ENCODE results near the gene VPS50.
A peak's percentile ranks its signal among the peaks of the same experiment; 100 is the strongest.
"Not testable (repeated sequence)": the region's sequence is repeated elsewhere in the genome, so short reads cannot be mapped to it uniquely, and the experiment has no call there.

VPS50 gene

DNA sequence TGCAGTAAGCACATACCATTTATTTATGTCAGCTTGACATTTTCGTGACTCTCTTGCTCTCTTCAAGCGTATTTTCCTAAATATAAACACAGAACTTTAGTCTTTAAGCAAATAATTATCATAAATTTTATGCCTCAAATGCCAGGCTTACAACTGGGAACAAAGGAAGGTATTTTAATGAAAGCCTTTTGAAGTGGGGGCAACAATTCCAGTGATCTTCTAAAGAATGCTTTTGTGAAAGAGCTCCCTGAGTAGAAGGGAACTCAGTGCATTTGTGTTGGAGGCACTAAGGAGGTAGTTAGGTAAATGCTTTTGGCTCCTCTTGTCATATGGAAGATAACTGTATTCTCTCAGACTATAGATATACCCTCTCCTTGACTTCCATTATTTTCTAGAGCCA lies 104.9 kb downstream of the VPS50 start:
- DNase-seq (ENCODE audit: low spot score) = no peak

DNA sequence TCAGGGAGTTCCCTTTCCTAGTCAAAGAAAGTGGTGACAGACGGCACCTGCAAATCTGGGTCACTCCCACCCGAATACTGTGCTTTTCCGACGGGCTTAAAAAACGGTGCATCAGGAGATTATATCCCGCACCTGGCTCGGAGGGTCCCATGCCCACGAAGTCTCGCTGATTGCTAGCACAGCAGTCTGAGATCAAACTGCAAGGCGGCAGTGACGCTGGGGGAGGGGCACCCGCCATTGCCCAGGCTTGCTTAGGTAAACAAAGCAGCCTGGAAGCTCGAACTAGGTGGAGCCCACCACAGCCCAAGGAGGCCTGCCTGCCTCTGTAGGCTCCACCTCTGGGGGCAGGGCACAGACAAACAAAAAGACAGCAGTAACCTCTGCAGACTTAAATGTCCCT lies 110.0 kb downstream of the VPS50 start:
- not testable (repeated sequence) for DNase-seq (ENCODE audit: low spot score)

DNA sequence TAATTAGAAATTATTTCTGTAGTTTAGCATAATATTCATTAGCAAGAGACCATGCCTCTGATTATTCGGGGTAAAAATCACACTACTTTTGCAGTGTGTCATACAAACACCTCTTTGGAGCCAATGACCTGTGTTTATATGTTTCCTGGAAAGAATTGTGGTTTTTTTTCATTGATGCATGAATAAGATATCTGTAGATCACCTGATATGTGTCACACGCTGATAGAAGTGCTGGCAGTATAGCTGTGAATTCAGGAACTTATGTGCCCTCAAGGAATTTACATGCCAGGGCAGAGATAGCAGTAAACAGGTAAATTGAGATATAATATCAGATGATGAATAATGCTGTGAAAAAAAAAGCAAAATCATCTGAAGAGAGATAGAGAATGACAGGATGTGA lies 118.2 kb downstream of the VPS50 start:
- DNase-seq (ENCODE audit: low spot score) = no peak

DNA sequence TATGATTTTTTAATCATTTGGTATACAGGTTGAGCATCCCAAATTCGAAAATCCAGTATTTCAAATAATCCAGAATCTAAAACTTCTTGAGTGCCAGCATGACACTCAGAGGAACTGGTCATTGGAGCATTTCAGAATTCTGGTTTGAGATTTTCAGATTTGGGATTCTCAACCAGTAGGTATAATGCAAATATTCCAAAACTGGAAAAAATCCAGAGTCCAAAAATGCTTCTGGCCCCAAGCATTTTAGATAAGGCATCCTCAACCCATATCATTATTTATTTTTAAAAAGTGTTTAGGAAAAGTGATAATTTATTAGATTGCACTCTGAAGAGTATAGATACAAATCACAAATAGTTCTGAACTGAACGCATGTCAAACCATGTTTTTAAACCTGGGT lies 120.7 kb downstream of the VPS50 start:
- DNase-seq (ENCODE audit: low spot score) = no peak

DNA sequence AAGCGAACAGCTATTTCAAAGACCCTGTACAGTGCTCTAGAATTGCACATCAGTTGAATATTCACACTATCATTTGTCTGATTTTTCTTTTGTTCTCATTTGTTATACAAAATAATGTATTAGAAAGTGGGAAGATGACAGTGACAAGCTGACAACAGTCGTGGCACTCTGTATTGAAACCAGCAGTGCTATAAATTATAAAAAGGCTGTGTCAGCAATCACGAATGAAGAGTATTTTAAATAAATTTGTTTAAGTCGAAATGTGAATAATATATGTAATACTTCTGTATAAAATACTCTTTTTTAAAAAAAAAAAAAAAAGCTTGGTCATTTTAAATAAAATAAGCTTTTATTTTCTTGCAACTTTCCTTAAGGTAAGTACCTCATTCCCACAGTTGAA lies 122.6 kb downstream of the VPS50 start:
- DNase-seq (ENCODE audit: low spot score) = no peak

DNA sequence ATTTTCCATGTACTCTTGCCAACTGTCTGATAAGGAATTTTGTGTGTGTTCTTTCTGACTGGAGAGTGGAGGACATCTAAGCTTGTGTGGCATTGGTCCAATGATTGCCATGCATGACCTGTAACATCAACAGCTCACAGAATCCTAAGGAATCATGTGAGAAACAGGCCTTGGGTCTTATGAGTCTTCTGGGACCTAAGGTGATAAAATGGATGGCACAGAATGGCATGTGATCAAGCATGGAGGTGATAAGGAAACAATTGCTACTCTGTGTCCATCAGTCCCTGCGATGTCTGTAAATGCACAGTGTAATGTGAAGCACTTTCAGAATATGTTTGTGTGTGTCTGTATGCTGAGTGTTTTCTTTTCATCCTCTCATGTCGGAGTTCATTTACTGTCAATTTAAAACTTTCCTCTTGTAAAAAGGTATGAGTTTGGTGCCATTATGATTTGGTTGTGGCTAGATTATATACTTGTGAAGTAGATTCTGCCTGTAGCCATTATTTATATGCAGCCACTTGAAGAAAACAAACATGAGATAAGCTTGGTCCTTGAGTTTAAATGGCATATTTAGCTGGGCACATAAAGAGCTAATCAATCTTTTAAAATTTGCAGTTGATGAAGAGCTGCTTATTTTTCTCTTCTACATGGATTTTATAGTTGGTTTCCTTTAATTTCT lies 127.5 kb downstream of the VPS50 start:
- DNase-seq (ENCODE audit: low spot score) = no peak

DNA sequence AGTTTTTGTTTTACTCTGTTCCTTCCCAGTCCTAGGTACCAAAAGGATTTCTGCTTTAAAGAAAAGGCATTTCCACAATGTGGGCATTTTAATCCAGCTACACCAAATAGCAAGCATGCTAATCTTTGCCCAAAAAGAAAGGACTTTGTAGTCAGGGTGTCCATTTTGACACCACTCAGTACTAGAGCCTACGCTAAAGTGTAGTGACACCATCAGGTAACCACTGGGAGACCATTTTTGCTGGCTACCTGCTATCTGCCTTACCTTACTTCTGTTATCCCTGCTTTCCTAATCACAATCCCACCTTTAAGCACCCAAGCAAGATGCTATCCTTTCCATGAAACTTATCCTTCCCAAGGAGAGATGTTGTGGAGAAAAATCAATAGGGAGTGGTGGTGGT lies 129.7 kb downstream of the VPS50 start:
- no peak for DNase-seq (ENCODE audit: low spot score)

DNA sequence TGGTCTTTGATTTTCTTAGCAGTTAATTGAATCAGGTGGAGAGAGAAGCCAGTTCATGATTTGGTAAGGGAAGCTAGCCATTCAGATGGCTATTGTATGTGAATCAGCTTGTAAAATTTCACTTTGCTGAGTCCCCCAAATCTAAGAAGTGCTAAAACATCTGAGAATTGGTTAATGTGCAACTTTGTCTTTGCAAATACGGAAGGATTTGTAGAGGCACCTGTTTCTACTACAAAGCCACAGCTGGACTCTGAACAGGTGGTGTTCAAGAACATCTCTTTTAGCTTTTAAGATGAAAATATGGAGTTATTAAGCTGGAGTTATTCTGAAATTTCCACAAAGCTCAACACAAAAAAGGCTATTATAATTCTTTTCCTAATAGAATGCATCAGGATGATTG lies 132.6 kb downstream of the VPS50 start:
- no peak for DNase-seq (ENCODE audit: low spot score)

DNA sequence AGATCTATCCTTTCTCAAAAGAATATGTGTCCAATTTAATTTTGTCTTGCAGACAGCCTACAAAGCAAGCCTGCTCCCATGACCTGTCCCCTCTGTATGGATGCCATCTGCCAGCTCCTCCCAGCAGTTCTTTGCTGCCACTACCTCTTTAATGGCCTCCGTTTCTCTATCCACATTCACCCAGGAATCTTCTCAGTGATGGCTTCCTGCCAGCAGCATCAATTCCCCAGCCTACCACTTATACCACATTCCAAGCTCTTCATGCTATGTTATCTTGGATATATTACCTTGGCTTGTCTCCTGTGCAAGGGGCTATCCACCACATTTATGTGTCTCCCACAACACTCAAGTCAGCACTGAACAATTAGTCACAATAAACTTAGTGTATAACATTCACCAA lies 133.2 kb downstream of the VPS50 start:
- DNase-seq (ENCODE audit: low spot score) = no peak

DNA sequence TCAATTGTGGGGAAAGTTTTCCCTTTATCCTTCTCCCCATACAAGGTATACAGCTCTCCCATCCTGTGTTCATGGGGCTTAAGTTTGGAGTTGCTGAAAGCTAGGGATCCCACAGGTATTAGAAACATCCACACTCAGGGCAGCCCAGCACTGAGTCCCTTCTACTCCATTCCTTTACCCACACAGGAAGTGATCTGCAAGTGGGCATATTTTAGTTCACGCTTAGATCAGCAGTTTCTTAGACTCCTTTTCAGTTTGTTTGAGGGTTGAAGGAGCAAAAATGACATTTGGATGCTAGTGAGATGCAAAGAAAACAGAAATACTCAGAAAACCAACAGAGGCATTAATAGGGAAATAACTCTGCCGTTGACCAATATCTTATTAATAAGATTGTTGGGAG lies 134.7 kb downstream of the VPS50 start:
- no peak for DNase-seq (ENCODE audit: low spot score)

DNA sequence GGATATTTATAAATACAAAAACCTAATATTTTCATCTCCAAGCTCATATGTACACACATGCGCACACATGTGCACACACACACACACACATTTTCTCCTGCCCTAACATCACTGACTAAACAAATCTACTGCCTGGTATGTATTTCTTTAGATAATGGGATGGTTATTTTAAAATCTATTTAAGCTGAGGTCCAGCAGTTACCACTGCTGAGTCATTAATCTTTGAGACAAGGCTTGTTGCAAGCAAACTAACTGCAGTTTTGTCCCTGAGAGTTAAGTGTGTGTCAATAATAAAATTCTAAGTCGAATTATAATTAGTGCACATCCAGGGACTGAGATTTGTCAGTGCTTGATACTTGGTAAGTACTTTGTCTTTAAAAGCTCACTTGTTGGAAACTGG lies 135.1 kb downstream of the VPS50 start:
- no peak for DNase-seq (ENCODE audit: low spot score)

DNA sequence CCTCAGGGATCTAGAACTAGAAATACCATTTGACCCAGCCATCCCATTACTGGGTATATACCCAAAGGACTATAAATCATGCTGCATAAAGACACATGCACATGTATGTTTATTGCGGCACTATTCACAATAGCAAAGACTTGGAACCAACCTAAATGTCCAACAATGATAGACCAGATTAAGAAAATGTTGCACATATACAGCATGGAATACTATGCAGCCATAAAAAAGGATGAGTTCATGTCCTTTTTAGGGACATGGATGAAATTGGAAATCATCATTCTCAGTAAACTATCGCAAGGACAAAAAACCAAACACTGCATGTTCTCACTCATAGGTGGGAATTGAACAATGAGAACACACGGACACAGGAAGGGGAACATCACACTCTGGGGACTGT lies 138.8 kb downstream of the VPS50 start:
- not testable (repeated sequence) for DNase-seq (ENCODE audit: low spot score)

DNA sequence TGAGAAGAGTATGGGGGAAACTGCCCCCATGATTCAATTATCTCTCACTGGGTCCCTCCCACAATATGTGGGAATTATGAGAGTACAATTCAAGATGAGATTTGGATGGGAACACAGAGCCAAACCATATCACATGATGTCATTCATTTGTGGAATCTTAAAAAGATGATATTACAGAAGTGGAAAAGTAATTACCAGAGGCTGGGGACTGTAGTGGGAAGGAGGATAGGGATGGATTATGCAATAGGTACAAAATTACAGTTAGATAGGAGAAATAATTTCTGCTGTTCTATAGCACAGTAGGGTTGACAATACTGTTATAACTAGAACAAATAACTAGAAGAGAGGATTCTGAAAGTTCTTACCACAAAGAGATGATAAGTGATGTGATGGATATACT lies 141.4 kb downstream of the VPS50 start:
- no peak for DNase-seq (ENCODE audit: low spot score)

DNA sequence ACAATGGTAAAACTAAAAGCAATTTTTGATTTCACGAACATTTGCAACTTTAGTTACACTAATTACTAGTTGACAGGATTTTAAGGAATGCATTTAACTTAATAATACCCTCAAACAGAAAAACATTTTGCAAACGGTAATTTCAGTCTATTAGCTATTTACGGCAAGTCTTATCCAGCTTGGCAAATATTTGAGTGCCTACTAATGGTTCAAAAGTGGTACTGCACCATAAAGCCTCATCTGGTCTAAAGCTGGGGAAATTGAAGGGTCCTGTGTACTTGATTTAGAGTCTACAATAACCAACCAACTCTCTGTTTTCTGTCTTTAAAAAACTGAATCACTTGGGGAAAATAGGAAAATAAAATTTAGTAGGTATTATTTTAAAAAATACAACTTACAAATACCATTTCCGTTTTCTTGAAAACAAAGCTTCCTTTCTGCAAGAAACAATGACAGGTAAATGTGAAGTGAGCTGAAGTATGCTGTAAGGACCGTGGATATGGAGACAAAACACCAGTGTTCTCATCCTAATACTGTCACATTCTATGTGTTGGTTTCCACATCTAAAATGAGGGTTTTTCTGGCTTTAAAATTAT lies 142.3 kb downstream of the VPS50 start:
- DNase-seq (ENCODE audit: low spot score) = peak; percentile 16

DNA sequence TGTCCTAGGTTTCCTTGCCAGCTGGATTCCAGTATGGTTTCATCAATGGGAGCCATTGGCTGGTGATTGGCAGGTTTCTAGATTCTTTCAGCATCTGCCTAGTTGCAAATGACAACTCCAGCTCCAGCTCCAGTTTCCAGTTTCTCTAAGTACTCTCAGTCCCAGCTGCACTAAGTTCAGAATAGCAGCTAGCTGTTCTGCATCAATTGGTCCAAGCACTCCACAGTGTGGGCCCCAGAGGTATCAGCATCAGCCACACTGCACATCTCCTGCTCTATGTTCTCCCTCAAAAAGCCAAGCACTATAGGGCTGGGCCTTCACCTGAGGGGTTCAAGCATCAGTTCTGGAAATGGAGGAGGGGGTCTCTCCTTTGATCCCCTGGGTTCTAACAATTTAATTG lies 143.4 kb downstream of the VPS50 start:
- no peak for DNase-seq (ENCODE audit: low spot score)

DNA sequence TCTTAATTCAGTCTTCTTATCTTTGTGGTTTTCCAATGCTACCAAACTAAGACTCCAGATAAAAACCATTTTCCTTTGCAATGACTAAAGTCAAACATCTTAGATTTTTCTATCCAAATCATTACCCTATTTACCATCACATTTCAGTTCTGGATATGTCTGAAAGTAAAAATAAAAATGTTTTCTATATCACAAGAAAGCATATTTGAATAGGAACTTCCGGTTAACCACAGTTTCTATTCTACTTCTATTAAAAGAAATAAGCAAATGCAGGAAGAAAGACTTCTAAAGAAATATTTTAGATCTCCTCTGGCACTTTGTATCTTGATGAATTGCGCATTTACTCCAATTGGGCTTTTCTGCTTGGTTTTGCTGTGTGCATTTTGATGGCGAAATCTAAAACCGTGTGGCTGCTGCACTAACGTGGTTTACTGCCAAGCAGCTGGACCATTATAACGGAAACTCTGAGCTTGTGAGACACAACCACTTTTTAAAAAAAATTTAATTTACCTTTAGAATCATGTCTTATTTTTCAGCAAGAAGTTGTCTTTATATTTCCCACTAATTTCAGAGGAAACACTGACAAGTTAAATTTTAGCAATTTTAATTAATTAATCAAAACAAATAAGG lies 146.1 kb downstream of the VPS50 start:
- DNase-seq (ENCODE audit: low spot score) = no peak

DNA sequence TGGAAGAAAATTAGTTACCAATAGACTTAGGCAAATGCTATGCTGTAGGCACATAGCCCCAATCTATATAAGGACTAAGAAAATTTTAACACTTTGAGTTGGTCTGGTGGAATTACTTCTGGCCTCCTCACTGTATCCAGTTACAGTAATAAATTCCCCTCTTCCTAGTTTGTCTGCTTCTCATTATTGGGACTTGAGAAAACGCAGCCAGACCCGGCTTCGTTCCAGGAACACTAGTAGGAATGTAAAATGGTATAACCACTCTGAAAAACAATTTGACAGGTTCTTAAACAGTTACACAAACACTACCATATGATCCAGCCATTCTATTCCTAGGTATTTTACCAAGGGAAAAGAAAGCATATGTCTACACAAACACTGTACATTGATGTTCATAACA lies 150.2 kb downstream of the VPS50 start:
- DNase-seq (ENCODE audit: low spot score) = no peak

DNA sequence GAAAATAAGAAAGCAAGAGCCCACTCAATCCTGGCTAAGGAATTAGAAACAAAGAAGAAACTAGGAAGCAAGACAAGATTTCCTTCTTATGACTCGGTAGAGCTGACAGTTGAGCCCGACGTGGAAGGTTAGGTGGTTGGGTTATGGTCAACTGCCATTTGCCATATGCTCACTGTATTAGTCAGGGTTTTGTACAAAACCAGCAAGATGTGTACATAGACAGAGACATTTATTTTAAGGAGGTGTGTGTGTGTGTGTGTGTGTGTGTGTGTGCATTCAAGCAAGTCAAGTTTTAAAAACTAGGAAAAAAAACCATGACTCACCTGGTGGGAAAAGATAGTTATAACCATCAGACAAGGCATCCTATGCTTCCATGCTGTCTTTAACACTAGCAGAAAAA lies 158.5 kb downstream of the VPS50 start:
- no peak for DNase-seq (ENCODE audit: low spot score)

DNA sequence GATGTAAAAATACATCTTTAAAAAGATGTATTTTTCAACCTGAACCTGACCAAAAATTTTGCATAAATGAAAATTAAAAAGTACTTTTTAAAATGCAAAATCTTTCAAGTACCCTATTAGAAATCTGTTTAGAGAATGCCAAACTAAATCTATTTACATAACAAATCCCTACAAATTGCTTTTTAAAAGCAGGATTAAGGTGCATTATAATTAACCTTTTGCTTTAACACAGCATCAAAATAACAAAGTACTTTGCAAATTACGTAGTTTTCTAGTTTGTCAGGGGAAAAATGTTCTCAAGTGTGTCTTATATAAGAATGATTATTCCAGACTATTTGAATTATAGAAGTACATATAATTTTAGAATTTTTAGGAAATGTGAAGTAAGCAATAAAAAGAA lies 160.8 kb downstream of the VPS50 start:
- no peak for DNase-seq (ENCODE audit: low spot score)

DNA sequence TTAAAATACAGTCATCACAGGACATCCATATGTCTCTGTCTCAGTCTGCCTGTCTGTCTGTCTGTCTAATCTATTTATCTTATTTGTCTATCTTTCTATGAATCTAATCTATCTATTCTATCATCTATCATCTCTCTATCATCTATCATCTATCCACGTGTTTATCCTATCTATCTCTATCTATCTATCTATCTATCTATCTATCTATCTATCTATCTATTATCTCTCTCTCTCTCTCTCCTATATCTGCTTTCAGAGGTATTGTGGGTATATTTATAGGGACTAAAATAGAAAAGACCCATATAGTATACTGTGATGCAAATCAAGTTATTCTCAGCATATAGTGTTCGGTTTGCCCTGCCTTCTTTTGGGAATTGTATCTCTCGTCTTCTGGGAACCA lies 167.5 kb downstream of the VPS50 start:
- no peak for DNase-seq (ENCODE audit: low spot score)

DNA sequence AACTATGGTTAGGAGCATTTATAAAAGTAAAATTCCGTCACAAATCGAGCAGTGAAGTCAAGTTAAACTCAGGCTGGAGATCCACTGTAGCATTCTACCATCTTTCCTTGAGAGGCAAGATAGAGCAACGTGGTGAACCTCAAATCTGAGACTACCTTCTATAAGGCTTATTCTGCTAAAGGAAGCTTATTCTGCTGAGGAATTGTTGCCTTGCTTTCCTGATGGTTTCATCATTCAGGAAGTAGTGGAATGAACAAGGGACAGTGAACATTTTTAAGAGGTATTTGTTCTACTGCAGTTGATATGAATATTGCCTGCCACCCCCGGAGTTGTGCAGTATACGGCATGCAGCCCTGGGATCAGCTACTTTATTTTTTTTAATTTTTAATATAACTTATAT lies 170.8 kb downstream of the VPS50 start:
- no peak for DNase-seq (ENCODE audit: low spot score)

DNA sequence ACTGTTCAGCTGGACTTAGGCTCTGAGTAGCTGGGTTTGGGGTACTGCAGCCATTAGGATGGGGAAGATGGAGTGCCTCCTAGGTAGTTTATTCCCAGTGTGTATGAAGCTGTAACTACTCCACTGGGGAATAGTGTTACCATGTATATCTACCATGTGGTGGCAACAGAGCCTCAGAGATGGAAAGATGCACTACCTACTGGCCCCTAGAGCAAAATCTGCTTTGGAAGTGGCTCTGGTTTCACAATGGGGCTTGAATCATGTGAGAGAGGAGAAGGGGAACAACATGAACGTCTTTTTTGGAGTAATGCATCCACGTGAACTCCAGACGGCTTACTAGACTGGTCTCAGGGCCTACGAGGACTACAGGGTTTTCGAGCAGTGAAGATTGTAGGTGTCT lies 175.1 kb downstream of the VPS50 start:
- DNase-seq (ENCODE audit: low spot score) = no peak

DNA sequence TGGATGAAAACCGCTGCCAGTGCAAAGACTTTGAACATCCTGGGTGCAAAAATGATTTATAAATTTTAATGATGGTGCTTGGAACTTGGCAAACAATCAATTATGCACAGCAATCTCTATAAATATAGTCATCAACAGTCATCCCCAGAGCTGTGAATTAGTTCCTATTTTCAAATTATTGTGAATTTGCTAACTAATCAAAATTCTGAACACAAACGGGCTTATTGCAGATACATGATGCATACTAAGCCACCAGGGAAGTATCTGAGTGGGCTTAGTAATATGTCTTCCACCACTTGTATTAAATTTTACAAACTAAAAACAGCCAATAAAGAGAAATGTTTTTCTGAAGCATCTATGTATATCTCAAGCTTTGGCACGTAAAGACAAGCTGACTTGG lies 177.2 kb downstream of the VPS50 start:
- DNase-seq (ENCODE audit: low spot score) = no peak
